ENCODE data around the gene LEFTY1. TPM values are rescaled to one million over a fixed set of nuclear protein-coding genes. Genes with fewer than 3 reads are reported as not detected.

Gene LEFTY1
- total and polyA plus RNA-seq, 9 of the 15 experiments (the other 6 are each of a cell fraction or from before 2014, with no cell fraction given) = 0.07 to 0.24 (median 0.17) TPM; not detected in 5

GRCh38 chr1:225845097-225845496 lies 43.8 kb downstream of the LEFTY1 start:
- Histone ChIP-seq H3K9ac (ENCODE audit: insufficient read depth in 1 of 2, low read depth in 2 of 2, low read length in 2 of 2) (no peak overlapping the region), H3K4me2 (ENCODE audit: insufficient read depth, low read length) (no peak overlapping the region), H3K4me1 (replicated peaks in 1 of 2; ENCODE audit: control insufficient read depth in 2 of 2, insufficient read depth in 2 of 2, low read length in 2 of 2) (peaks cover 9 to 42% of the 10 kb centered on the region in 2 experiments; a peak in 4 of 5 replicates), H3K9me3 (replicated peaks; ENCODE audit: control insufficient read depth, insufficient read depth, low read depth, low read length) (no peaks in the 10 kb centered on the region), H3K4me3 (no peak overlapping the region), H3K36me3 (ENCODE audit: control insufficient read depth, insufficient read depth, low read length) (peaks cover 31% of the 10 kb centered on the region), H3K27me3 (ENCODE audit: control insufficient read depth in 2 of 2, insufficient read depth in 2 of 2, low read length in 2 of 2) (no peaks in the 10 kb centered on the region), H3K9me1 (ENCODE audit: control insufficient read depth, insufficient read depth, low read length) (no peaks in the 10 kb centered on the region), H3K79me2 (ENCODE audit: control insufficient read depth, insufficient read depth, low read length) (no peaks in the 10 kb centered on the region), H4K20me1 (replicated peaks; ENCODE audit: control insufficient read depth, insufficient read depth, low read length) (peaks cover 4% of the 10 kb centered on the region; the same call in 1 of the 2 replicates), H2AFZ (ENCODE audit: low read depth, low read length) (no peak overlapping the region), H3K27ac (ENCODE audit: extremely low read depth, low read depth, low read length) (no peak overlapping the region)
- no TSS peak for BruUV-seq (replicated peaks)
- TF ChIP-seq ZNF280B (CRISPR knock-in tag; IDR thresholded peaks at IDR 0.05) = no peak
- no peak for TF ChIP-seq ZNF764 (CRISPR knock-in tag; IDR thresholded peaks at IDR 0.05; ENCODE audit: low read depth)
- no peak for TF ChIP-seq PPARD (CRISPR knock-in tag; IDR thresholded peaks at IDR 0.05)
- no peak for TF ChIP-seq SMAD1 (IDR thresholded peaks at IDR 0.05; ENCODE audit: low read depth, low read length, partially characterized antibody)
- in situ Hi-C loops (cut with MboI) (loop anchor here (10.0 kb wide), 1 partner anchor 370 kb away; no protein-coding TSS in a partner anchor), intact Hi-C loops (cut with micrococcal nuclease) (loop anchor here (2.0 to 10.0 kb wide), 3 partner anchors 130 to 370 kb away; partner anchors contain the start of gene ENAH)
- ChIA-PET POLR2A (interaction anchor here (0.9 to 1.3 kb wide), 2 partner anchors 37 to 67 kb away, joined by 3 to 4 read pairs; partner anchors contain the start of genes SRP9 and TMEM63A), CTCF (ENCODE audit: low intra/inter-chr PET ratio) (interaction anchor here (1.1 to 3.6 kb wide), 4 partner anchors 69 to 369 kb away, joined by 3 to 53 read pairs (median 5); no protein-coding TSS in a partner anchor)
- no peak for FAIRE-seq
- 90% methylated on average over 8 of the region's 14 CpGs for WGBS (ENCODE audit: insufficient coverage, low coverage, missing lambda C conversion rate)
- no peak for DNase-seq (ENCODE audit: extremely low read depth in 1 of 4, low spot score in 3 of 4)
- ATAC-seq = no peak

Data from K562 (cell line).